ENCODE results near the gene ZRANB3.

ZRANB3 gene

DNA sequence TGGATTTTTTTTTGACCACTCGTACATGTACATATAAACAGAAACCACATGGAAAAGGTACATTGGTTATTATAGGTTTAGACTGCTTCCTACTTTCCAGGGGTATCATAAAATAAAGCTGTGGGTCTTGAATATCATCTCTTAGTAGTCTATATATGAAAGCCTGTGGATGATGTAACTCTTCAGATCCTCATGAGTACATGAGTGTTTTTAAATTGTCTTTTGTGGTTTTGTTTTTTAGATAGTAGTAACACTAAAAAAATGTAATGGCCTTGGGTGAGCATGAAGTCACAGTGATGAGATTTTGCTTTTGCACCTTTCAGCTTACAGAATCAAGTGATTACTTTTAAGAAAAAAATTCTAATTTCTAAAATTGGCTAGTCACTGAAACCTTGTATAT, 398.7 kb downstream of the ZRANB3 start:
- H3K79me2 ChIP-seq (ENCODE audit: insufficient read depth, low read length) = no peaks in the 10 kb centered on the region
- H3K27ac ChIP-seq (ENCODE audit: low read depth, low read length, poor library complexity, severe bottlenecking) = no peak overlapping the region
- no peak overlapping the region for H2AFZ ChIP-seq (ENCODE audit: low read length)
- no peaks in the 10 kb centered on the region for H3F3A ChIP-seq (ENCODE audit: insufficient read depth, low read length)
- H3K9ac ChIP-seq (ENCODE audit: low read length) = no peak overlapping the region
- H3K9me3 ChIP-seq (ENCODE audit: low read length) = no peaks in the 10 kb centered on the region
- H3K4me3 ChIP-seq (ENCODE audit: low read depth, low read length, poor library complexity, severe bottlenecking) = no peak overlapping the region
- H3K9me2 ChIP-seq (ENCODE audit: low read depth, low read length) = no peaks in the 10 kb centered on the region
- no peaks in the 10 kb centered on the region for H3K27me3 ChIP-seq (ENCODE audit: insufficient read depth, low read length)
- H3K36me3 ChIP-seq (ENCODE audit: insufficient read depth, low read length) = peaks cover 83% of the 10 kb centered on the region
- no peak for TF ChIP-seq EZH2 (IDR thresholded peaks at IDR 0.05; ENCODE audit: borderline replicate concordance, low read length)
- TF ChIP-seq, protein P1, sequence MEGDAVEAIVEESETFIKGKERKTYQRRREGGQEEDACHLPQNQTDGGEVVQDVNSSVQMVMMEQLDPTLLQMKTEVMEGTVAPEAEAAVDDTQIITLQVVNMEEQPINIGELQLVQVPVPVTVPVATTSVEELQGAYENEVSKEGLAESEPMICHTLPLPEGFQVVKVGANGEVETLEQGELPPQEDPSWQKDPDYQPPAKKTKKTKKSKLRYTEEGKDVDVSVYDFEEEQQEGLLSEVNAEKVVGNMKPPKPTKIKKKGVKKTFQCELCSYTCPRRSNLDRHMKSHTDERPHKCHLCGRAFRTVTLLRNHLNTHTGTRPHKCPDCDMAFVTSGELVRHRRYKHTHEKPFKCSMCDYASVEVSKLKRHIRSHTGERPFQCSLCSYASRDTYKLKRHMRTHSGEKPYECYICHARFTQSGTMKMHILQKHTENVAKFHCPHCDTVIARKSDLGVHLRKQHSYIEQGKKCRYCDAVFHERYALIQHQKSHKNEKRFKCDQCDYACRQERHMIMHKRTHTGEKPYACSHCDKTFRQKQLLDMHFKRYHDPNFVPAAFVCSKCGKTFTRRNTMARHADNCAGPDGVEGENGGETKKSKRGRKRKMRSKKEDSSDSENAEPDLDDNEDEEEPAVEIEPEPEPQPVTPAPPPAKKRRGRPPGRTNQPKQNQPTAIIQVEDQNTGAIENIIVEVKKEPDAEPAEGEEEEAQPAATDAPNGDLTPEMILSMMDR (IDR thresholded peaks at IDR 0.05; ENCODE audit: low read length) = no peak
- H3K4me2 ChIP-seq (ENCODE audit: low read length) = no peak overlapping the region
- no peaks in the 10 kb centered on the region for H3K4me1 ChIP-seq (ENCODE audit: insufficient read depth, low read length, severe bottlenecking)
- H4K20me1 ChIP-seq (ENCODE audit: insufficient read depth, low read length) = no peaks in the 10 kb centered on the region

DNA sequence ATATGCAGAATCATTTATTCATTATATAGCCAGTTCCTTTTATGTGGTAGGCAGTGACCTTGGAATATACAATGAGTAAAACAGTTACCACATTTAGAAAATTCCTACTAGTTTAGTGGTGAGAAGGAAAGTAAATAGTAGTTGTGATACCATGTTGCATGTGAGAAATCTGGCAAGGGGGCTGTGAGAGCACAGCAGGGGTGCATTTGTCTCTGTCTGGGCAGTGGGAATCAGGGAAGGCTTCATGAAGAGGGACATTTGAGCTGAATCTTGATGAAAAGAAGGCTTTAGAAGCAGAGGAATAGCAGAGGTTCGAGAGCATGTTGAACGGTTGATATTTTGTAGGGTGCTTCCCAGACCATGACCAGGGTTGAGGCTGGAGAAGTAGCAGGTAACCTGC, 400.3 kb downstream of the ZRANB3 start:
- H3K36me3 ChIP-seq (ENCODE audit: insufficient read depth, low read length) = peaks cover 83% of the 10 kb centered on the region

DNA sequence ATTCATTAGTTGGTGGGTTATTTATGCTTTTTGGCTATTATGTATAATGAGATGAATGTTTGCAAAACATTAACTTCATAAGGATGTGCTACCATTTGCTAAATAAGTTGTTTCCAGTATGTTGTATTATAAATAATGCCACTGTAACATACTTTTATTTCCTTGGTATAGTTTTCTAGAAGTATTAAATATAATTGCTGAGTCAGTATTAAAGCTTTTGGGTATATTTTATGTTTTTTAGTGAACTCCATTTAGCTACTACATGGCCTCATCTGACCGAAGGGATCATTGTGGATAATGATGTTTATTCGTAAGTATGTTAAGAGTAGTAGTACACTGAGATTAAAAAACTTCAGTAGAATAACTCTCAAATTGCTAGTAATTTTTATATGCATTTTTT, 405.1 kb downstream of the ZRANB3 start:
- Histone ChIP-seq H3K27me3 (ENCODE audit: insufficient read depth, low read length) (no peaks in the 10 kb centered on the region), H3F3A (ENCODE audit: insufficient read depth, low read length) (no peaks in the 10 kb centered on the region), H3K9me3 (ENCODE audit: low read length) (no peaks in the 10 kb centered on the region), H4K20me1 (ENCODE audit: insufficient read depth, low read length) (no peaks in the 10 kb centered on the region), H3K79me2 (ENCODE audit: insufficient read depth, low read length) (no peaks in the 10 kb centered on the region; the same call in 1 of the 2 replicates), H3K4me1 (ENCODE audit: insufficient read depth, low read length, severe bottlenecking) (no peaks in the 10 kb centered on the region), H3K27ac (ENCODE audit: low read depth, low read length, poor library complexity, severe bottlenecking) (no peak overlapping the region), H3K9me2 (ENCODE audit: low read depth, low read length) (no peaks in the 10 kb centered on the region), H2AFZ (ENCODE audit: low read length) (no peak overlapping the region), H3K4me2 (ENCODE audit: low read length) (no peak overlapping the region), H3K4me3 (ENCODE audit: low read depth, low read length, poor library complexity, severe bottlenecking) (no peak overlapping the region), H3K9ac (ENCODE audit: low read length) (no peak overlapping the region), H3K36me3 (ENCODE audit: insufficient read depth, low read length) (peaks cover 72% of the 10 kb centered on the region)
- TF ChIP-seq EZH2 (IDR thresholded peaks at IDR 0.05; ENCODE audit: borderline replicate concordance, low read length) = no peak
- TF ChIP-seq, protein P1 (IDR thresholded peaks at IDR 0.05; ENCODE audit: low read length) = no peak

More for the DNA sequence above, 400.3 kb downstream of the ZRANB3 start:
- Histone ChIP-seq H3K9me2 (ENCODE audit: low read depth, low read length) (no peaks in the 10 kb centered on the region), H2AFZ (ENCODE audit: low read length) (no peak overlapping the region), H3K79me2 (ENCODE audit: insufficient read depth, low read length) (no peaks in the 10 kb centered on the region; the same call in 1 of the 2 replicates), H3K27ac (ENCODE audit: low read depth, low read length, poor library complexity, severe bottlenecking) (no peak overlapping the region), H3K4me2 (ENCODE audit: low read length) (no peak overlapping the region), H3F3A (ENCODE audit: insufficient read depth, low read length) (no peaks in the 10 kb centered on the region), H3K9ac (ENCODE audit: low read length) (no peak overlapping the region), H4K20me1 (ENCODE audit: insufficient read depth, low read length) (no peaks in the 10 kb centered on the region), H3K27me3 (ENCODE audit: insufficient read depth, low read length) (no peaks in the 10 kb centered on the region), H3K4me3 (ENCODE audit: low read depth, low read length, poor library complexity, severe bottlenecking) (no peak overlapping the region), H3K4me1 (ENCODE audit: insufficient read depth, low read length, severe bottlenecking) (no peaks in the 10 kb centered on the region), H3K9me3 (ENCODE audit: low read length) (no peaks in the 10 kb centered on the region)
- TF ChIP-seq, protein P1 (IDR thresholded peaks at IDR 0.05; ENCODE audit: low read length) = no peak
- no peak for TF ChIP-seq EZH2 (IDR thresholded peaks at IDR 0.05; ENCODE audit: borderline replicate concordance, low read length)

Measured in OCI-LY1 (cell line).